ENCODE measurements around the gene NEK7. TPM values are rescaled to one million over a fixed set of nuclear protein-coding genes. Genes with fewer than 3 reads are reported as not detected.

NEK7 gene
- total RNA-seq, 6 donors from 2014 or later = 55.3 to 137 (median 112) TPM

DNA sequence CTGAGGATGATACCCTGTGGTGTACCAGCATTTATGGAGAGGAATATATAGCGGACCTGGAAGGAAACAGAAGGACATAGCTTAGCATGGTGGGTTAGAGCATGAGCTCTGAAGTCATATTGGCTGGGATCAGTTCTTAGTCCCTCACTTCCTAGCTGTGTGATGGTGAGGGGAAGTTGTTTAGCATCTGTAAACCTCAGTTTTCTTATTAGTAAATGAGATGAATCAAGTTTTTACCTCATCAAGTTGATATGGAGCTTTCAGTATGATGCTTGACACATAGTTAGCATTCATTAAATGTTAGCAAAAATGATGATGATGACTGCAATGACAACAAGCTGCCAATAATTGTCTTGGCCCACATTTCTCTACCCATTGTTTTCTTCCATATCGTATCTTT is 84.8 kb downstream of the NEK7 start:
- H3K27me3 ChIP-seq = no peaks in the 10 kb centered on the region
- H3K36me3 ChIP-seq = peaks cover 0 to 4% (median 0%) of the 10 kb centered on the region in 4 donors
- peaks cover 0 to 2% (median 0%) of the 10 kb centered on the region in 4 donors for H3K4me1 ChIP-seq
- TF ChIP-seq POLR2AphosphoS5 (IDR thresholded peaks at IDR 0.05) = no peak
- no peak for TF ChIP-seq EP300 (IDR thresholded peaks at IDR 0.05)
- TF ChIP-seq, protein P1, sequence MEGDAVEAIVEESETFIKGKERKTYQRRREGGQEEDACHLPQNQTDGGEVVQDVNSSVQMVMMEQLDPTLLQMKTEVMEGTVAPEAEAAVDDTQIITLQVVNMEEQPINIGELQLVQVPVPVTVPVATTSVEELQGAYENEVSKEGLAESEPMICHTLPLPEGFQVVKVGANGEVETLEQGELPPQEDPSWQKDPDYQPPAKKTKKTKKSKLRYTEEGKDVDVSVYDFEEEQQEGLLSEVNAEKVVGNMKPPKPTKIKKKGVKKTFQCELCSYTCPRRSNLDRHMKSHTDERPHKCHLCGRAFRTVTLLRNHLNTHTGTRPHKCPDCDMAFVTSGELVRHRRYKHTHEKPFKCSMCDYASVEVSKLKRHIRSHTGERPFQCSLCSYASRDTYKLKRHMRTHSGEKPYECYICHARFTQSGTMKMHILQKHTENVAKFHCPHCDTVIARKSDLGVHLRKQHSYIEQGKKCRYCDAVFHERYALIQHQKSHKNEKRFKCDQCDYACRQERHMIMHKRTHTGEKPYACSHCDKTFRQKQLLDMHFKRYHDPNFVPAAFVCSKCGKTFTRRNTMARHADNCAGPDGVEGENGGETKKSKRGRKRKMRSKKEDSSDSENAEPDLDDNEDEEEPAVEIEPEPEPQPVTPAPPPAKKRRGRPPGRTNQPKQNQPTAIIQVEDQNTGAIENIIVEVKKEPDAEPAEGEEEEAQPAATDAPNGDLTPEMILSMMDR (IDR thresholded peaks at IDR 0.05) = no peak
- no peak for TF ChIP-seq POLR2A (IDR thresholded peaks at IDR 0.05)
- DNase-seq = no peak
- H3K27ac ChIP-seq = no peak overlapping the region
- H3K4me3 ChIP-seq = no peak overlapping the region
- no peak for ATAC-seq (ENCODE audit: low FRiP score in 2 of 2)
- WGBS, 2 donors = 50 to 92% methylated on average over 2 of the region's 2 CpGs
- H3K9me3 ChIP-seq = no peaks in the 10 kb centered on the region

DNA sequence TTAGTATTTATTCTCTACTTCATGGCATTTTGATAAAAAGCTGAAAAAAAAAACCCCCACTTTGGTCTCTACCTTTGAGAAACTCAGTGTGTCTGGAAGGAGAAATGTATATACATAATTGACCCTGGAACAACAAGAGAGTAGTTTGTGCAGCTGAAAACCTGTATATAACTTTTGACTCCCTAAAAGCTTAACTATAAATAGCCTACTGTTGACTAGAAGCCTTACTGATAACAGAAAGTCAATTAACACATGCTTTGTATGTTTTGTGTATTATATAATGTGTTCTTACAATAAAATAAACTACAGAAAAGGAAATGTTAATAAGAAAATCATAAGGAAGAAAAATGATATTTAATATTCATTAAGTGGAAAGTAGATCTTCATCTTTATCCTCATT is 88.0 kb downstream of the NEK7 start:
- no peak overlapping the region for H3K27ac ChIP-seq
- no peak overlapping the region for H3K4me3 ChIP-seq
- no peak for DNase-seq
- H3K9me3 ChIP-seq = no peaks in the 10 kb centered on the region
- no peak for TF ChIP-seq POLR2AphosphoS5 (IDR thresholded peaks at IDR 0.05)
- no peak for TF ChIP-seq POLR2A (IDR thresholded peaks at IDR 0.05)
- no peak for TF ChIP-seq EP300 (IDR thresholded peaks at IDR 0.05)
- TF ChIP-seq, protein P1 (IDR thresholded peaks at IDR 0.05) = no peak
- H3K4me1 ChIP-seq = peaks cover 0 to 2% (median 0%) of the 10 kb centered on the region in 4 donors
- H3K27me3 ChIP-seq = no peaks in the 10 kb centered on the region
- H3K36me3 ChIP-seq = no peaks in the 10 kb centered on the region
- no peak for ATAC-seq (ENCODE audit: low FRiP score in 2 of 2)

DNA sequence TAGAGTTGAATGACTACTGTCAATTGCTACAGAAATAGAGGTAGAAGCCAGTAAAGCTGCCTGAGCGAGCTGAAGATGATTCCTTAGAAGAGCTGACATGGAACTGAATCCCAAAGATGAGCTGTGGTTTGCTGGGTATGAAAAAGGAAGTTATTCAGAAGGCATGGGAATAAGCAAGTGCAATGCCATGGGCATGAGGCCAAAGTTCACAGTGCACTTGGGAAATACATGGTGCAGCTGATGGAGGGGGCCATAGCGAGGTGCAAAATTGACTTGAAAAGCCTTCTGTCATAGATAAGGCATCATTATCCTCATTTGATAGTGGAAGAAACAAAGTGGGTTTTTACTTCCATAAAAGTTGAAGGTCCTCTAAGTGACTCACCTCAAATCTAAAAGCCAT is 88.6 kb downstream of the NEK7 start:
- no peak overlapping the region for H3K4me3 ChIP-seq
- ATAC-seq (ENCODE audit: low FRiP score in 2 of 2) = no peak
- TF ChIP-seq POLR2A (IDR thresholded peaks at IDR 0.05) = no peak
- TF ChIP-seq, protein P1 (IDR thresholded peaks at IDR 0.05) = no peak
- no peak for TF ChIP-seq POLR2AphosphoS5 (IDR thresholded peaks at IDR 0.05)
- no peak for TF ChIP-seq EP300 (IDR thresholded peaks at IDR 0.05)
- no peak overlapping the region for H3K27ac ChIP-seq
- peaks cover 0 to 2% (median 0%) of the 10 kb centered on the region in 4 donors for H3K4me1 ChIP-seq
- WGBS, 2 donors = 85 to 87% methylated on average over 2 of the region's 2 CpGs
- no peak for DNase-seq
- no peaks in the 10 kb centered on the region for H3K9me3 ChIP-seq
- no peaks in the 10 kb centered on the region for H3K36me3 ChIP-seq
- no peaks in the 10 kb centered on the region for H3K27me3 ChIP-seq

DNA sequence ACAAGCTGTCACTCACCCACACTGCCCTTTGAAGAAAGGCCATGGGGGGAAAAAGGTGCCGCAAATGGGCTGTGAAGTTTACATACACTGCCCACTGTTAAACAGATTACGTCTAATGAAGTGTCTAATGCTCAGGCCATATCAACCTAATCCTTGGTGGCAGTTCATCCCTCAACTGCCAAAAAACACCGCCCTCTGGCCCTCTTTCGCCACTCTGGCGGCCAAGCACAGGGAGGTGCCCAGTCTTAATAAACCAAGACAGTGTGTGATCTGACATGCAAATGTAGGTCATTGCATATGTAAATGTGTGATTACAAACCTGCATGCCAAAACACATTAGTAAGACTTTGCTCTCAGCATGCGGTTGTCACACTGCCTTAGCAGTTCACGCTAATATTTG is 89.5 kb downstream of the NEK7 start:
- TF ChIP-seq, protein P1 (IDR thresholded peaks at IDR 0.05) = no peak
- TF ChIP-seq POLR2AphosphoS5 (IDR thresholded peaks at IDR 0.05) = no peak
- TF ChIP-seq POLR2A (IDR thresholded peaks at IDR 0.05) = no peak
- no peak for TF ChIP-seq EP300 (IDR thresholded peaks at IDR 0.05)
- Histone ChIP-seq H3K36me3 (no peaks in the 10 kb centered on the region), H3K27me3 (no peaks in the 10 kb centered on the region), H3K4me3 (no peak overlapping the region), H3K9me3 (no peaks in the 10 kb centered on the region), H3K27ac (no peak overlapping the region), H3K4me1 (peaks cover 0 to 2% (median 0%) of the 10 kb centered on the region in 4 donors)
- ATAC-seq (ENCODE audit: low FRiP score in 2 of 2) = no peak
- no peak for DNase-seq
- 93 to 98% methylated on average over 7 of the region's 7 CpGs for WGBS, 2 donors

DNA sequence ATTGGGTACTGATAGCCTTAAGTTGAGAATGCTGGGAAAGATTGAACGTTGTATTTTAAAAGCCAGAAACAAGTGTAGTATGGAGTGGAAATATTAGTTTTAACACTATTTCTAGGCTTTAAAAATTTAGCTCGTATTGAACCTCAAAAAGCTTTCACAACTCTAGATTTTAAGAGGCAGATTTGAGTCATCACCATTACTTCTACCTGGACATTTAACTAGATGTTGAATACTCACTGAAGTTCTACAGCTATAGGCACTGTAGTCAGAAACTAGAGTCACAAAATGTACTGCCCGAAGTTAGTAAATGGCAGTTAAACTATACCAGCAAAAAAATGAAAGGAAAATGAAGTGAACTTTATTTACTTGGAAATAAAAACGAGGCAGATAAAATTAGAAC is 96.5 kb downstream of the NEK7 start:
- 57 to 69% methylated on average over 4 of the region's 4 CpGs for WGBS, 2 donors
- no peaks in the 10 kb centered on the region for H3K9me3 ChIP-seq
- no peak for TF ChIP-seq EP300 (IDR thresholded peaks at IDR 0.05)
- TF ChIP-seq POLR2AphosphoS5 (IDR thresholded peaks at IDR 0.05) = no peak
- TF ChIP-seq, protein P1 (IDR thresholded peaks at IDR 0.05) = no peak
- TF ChIP-seq POLR2A (IDR thresholded peaks at IDR 0.05) = no peak
- ATAC-seq (ENCODE audit: low FRiP score in 2 of 2) (no peak), DNase-seq (no peak)
- H3K36me3 ChIP-seq = no peaks in the 10 kb centered on the region
- no peaks in the 10 kb centered on the region for H3K27me3 ChIP-seq
- H3K27ac ChIP-seq = peak overlapping the region in 2 of 4 donors; percentile 2 to 46
- H3K4me3 ChIP-seq = no peak overlapping the region
- peaks cover 10 to 20% (median 15%) of the 10 kb centered on the region in 4 donors for H3K4me1 ChIP-seq

Measured in upper lobe of left lung (tissue), 6 donors.